Heart left ventricle (tissue), 16 donors: Measurements from ENCODE around the gene DRD3. TPM values are rescaled to one million over a fixed set of nuclear protein-coding genes. Genes with fewer than 3 reads are reported as not detected.

ENCODE experiments used
- ATAC-seq, 4 donors: fragments of 200-7000 bp; cut with Tn5 transposase; one replicate each; pipeline ENCODE4 v1.9.1; 2020 to 2022; ENCODE audit warnings: moderate library complexity in 4 of 4, mild to moderate bottlenecking in 3 of 4, moderate number of reproducible peaks in 1 of 4
- DNase-seq, 5 donors: peaks; one replicate each; pipeline ENCODE4 v3.0.0-alpha.2; 2020
- H3K27ac ChIP-seq, 12 donors: fragments of 200-600 bp; sonication (generic) in 4 of 12; one replicate each; pipeline versions ENCODE4 v1.5.0 to v1.8.0; 2016 to 2022; ENCODE audit warnings: mild to moderate bottlenecking in 2 of 12
- H3K27me3 ChIP-seq, 9 donors: fragments of 200-600 bp; sonication (generic) in 2 of 9; one replicate each; pipeline versions ENCODE4 v1.5.1 to v1.8.0; 2016 to 2022; ENCODE audit warnings: mild to moderate bottlenecking in 3 of 9
- H3K36me3 ChIP-seq, 9 donors: fragments of 200-600 bp; sonication (generic) in 2 of 9; one replicate each; pipeline versions ENCODE4 v1.5.0 to v1.8.0; 2018 to 2022; ENCODE audit warnings: mild to moderate bottlenecking in 2 of 9
- H3K4me1 ChIP-seq, 12 donors: fragments of 200-600 bp; sonication (generic) in 4 of 12; one replicate each; pipeline versions ENCODE4 v1.5.0 to v1.8.0; 2016 to 2022; ENCODE audit warnings: mild to moderate bottlenecking in 3 of 12
- H3K4me3 ChIP-seq, 12 donors: fragments of 200-600 bp; sonication (generic) in 4 of 12; one replicate each; pipeline versions ENCODE4 v1.5.0 to v1.8.0; 2017 to 2022; ENCODE audit warnings: mild to moderate bottlenecking in 9 of 12, moderate library complexity in 4 of 12
- H3K9me3 ChIP-seq, 12 donors: fragments of 200-600 bp; sonication (generic) in 4 of 12; one replicate each; pipeline versions ENCODE4 v1.5.0 to v1.8.0; 2016 to 2022; ENCODE audit warnings: mild to moderate bottlenecking in 1 of 12
- POLR2A ChIP-seq, 2 donors: fragments of 450-650 bp; IDR thresholded peaks; one replicate each; pipeline ENCODE4 v1.6.1; 2017; ENCODE audit warnings: antibody characterized with exemption in 2 of 2, mild to moderate bottlenecking in 2 of 2, moderate library complexity in 2 of 2
- WGBS, 4 donors: extraction: QIAGEN DNeasy Blood & Tissue Kit in 2 of 4; methylation state at CpG; one replicate each; pipeline versions ENCODE4 v1.1.5 to v1.1.7; 2013 to 2018; 5-methylcytosine and 5-hydroxymethylcytosine counted together
- intact Hi-C, 10 donors: fragments of 100-400 bp; cut with DNase I; formaldehyde crosslinking; loops; one replicate each; pipeline versions ENCODE4 v1.11.1 to v1.14.2; 2022
- polyA plus RNA-seq, 2 donors: library from polyadenylated mRNA; stranded (reverse); fragments of 200-250 nt; gene quantifications; one replicate each; pipeline ENCODE4 v1.2.3, GENCODE V29; 2013
- total RNA-seq, 9 donors: library from RNA; depleted of rRNA in 2 of 9; stranded (reverse); fragments of >200 nt in 2 of 9; fragmentation: NEBNext Ultra II Directional in 3 of 9; extraction: Animal tissue kit (Norgen Biotek cat#: 25700) in 3 of 9; gene quantifications; one replicate each; pipeline versions ENCODE4 v1.1.0 to v1.2.4, GENCODE V29; 2016 to 2023
- TF ChIP-seq, protein P1 (sequence below), 12 donors: fragments of 200-600 bp; sonication (generic) in 4 of 12; IDR thresholded peaks; one replicate each; pipeline versions ENCODE4 v1.5.0 to v1.8.0; 2018 to 2022; ENCODE audit warnings: antibody characterized with exemption in 12 of 12, mild to moderate bottlenecking in 5 of 12
- donor health status: ischemic (EF 13 %, LVEDD 7.1; RV severe dilation, severe dysfunction).
- donor health status: healthy with polysubstance abuse.
- donor health status: DM: no; HTN: yes; CAD: no.
- donor health status: DM: no; HTN: no; CAD: no.
- donor health status: ischemic (EF 25% LVEDD 6.9; RV normal size, moderate dysfunction).
- donor health status: ischemic (EF 25% LVEDD 5.7; RV mildly dilated, moderate dysfunction).
- donor health status: healthy.
- donor health status: DM: yes; HTN: yes; CAD: no.
- donor health status: ischemic (EF 35%, LVEDD 5.7; RV mildly dilated, moderate dysfunction).
- donor health status: nonischemic (EF 11% LVEDD 7.7; RV severe dilation, severe dysfunction).
- donor health status: DM: yes; HTN: yes; CAD: no.
- donor health status: PGD.
- donor health status: ischemic (EF 29% LVEDD 5.4; RV normal size, mild dysfunction).
- donor health status: nonischemic (EF 23%, LVEDD 6.1; RV moderate dilation, normal function).

The DRD3 gene
- total and polyA plus RNA-seq, 11 donors: not detected

DNA sequence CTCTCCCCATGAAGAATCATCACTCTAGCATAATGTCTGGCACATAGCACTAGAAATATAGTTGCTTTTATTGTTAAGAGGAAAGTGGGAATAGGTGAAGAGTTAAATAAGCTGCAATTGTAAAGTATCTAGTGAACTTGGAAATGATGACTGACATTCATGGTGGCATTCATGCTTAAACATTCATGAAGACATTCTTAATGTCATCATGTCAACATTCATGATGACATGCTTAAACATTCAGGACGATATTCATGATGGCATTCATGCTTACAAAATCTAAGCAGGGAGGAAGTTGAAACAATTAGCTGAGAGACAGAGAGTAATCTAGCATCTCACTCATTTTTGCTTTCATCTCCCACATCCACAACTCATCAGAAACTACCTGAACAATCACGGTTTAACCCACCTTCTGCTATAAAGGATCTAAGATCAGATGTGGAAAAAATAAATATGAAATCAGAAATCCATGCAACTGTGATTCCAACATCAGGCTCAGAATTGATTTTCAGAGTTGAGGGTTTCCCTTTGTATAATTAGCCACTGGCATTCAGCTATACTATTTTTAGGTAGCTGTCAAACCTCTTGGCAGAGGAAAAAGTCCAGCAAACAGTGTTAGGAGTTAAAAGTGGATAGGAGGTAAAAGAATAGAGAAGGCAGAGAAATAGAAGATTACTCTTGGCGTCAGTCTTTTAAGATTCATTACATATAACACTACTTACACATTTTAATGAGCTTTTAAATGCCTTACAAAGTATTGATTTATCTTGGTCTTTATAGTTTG is 3.5 kb downstream of the DRD3 start:
- 43 to 53% (median 50%) methylated on average over 3 of the region's 3 CpGs for WGBS, 4 donors
- no peak overlapping the region for H3K27ac ChIP-seq
- ATAC-seq (peak in 1 of 4 donors; percentile 36), DNase-seq (no peak)
- H3K9me3 ChIP-seq: no peaks in the 10 kb centered on the region
- no peaks in the 10 kb centered on the region for H3K36me3 ChIP-seq
- intact Hi-C loops: no loop called here
- no peak overlapping the region for H3K4me3 ChIP-seq
- TF ChIP-seq POLR2A (IDR thresholded peaks at IDR 0.05): no peak
- TF ChIP-seq, protein P1, sequence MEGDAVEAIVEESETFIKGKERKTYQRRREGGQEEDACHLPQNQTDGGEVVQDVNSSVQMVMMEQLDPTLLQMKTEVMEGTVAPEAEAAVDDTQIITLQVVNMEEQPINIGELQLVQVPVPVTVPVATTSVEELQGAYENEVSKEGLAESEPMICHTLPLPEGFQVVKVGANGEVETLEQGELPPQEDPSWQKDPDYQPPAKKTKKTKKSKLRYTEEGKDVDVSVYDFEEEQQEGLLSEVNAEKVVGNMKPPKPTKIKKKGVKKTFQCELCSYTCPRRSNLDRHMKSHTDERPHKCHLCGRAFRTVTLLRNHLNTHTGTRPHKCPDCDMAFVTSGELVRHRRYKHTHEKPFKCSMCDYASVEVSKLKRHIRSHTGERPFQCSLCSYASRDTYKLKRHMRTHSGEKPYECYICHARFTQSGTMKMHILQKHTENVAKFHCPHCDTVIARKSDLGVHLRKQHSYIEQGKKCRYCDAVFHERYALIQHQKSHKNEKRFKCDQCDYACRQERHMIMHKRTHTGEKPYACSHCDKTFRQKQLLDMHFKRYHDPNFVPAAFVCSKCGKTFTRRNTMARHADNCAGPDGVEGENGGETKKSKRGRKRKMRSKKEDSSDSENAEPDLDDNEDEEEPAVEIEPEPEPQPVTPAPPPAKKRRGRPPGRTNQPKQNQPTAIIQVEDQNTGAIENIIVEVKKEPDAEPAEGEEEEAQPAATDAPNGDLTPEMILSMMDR (IDR thresholded peaks at IDR 0.05): no peak
- no peaks in the 10 kb centered on the region for H3K27me3 ChIP-seq
- H3K4me1 ChIP-seq: peaks cover 0 to 15% (median 3%) of the 10 kb centered on the region in 12 donors

DNA sequence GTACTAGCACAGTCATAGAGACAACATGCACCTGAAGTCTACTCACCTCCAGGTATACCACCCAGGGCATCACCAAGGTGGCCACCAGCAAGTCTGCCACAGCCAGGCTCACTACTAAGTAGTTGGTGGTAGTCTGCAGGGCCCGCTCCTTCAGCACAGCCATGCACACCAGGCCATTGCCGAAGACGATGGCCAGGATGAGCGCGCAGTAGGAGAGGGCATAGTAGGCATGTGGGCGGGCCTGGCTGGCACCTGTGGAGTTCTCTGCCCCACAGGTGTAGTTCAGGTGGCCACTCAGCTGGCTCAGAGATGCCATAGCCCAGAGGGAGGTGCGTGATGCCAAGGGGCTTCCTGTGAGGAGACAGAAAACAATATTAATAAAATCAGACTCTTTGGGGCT is 7.2 kb downstream of the DRD3 start:
- intact Hi-C loops: no loop called here
- 87 to 94% (median 90%) methylated on average over 7 of the region's 7 CpGs for WGBS, 4 donors
- DNase-seq (peak in 1 of 5 donors; percentile 59), ATAC-seq (peak in 1 of 4 donors; percentile 18)
- H3K9me3 ChIP-seq: no peaks in the 10 kb centered on the region
- H3K27me3 ChIP-seq: no peaks in the 10 kb centered on the region
- H3K27ac ChIP-seq: no peak overlapping the region
- TF ChIP-seq POLR2A (IDR thresholded peaks at IDR 0.05): no peak
- TF ChIP-seq, protein P1 (IDR thresholded peaks at IDR 0.05): no peak
- peaks cover 0 to 15% (median 3%) of the 10 kb centered on the region in 12 donors for H3K4me1 ChIP-seq
- no peak overlapping the region for H3K4me3 ChIP-seq
- no peaks in the 10 kb centered on the region for H3K36me3 ChIP-seq

DNA sequence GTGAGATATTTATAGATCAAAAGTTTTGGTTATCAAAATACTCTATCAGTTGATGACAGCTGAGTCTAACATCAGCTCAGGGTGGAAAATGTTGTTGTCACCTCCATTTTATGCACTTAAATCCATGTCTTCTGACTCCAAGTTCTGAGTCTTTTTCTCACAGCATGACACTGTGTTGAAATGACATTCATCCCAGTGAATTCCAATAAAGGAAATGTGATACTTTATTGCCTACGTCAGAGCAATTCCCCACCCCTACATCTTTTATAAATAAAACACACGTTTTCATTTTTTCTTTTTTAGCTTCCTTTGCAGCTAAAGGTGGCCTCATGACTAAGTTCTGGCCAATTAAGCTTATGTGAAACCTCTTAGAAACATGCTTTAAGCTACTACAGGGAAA is 10.7 kb downstream of the DRD3 start:
- no peak for TF ChIP-seq POLR2A (IDR thresholded peaks at IDR 0.05)
- TF ChIP-seq, protein P1 (IDR thresholded peaks at IDR 0.05): no peak
- DNase-seq (no peak), ATAC-seq (no peak)
- H3K9me3 ChIP-seq: no peaks in the 10 kb centered on the region
- no peaks in the 10 kb centered on the region for H3K36me3 ChIP-seq
- no peaks in the 10 kb centered on the region for H3K4me1 ChIP-seq
- intact Hi-C loops: no loop called here
- peaks cover 0 to under 1% (median 0%) of the 10 kb centered on the region in 9 donors for H3K27me3 ChIP-seq
- no peak overlapping the region for H3K27ac ChIP-seq
- no peak overlapping the region for H3K4me3 ChIP-seq
- 25 to 39% (median 26%) methylated on average over 2 of the region's 2 CpGs for WGBS, 4 donors

DNA sequence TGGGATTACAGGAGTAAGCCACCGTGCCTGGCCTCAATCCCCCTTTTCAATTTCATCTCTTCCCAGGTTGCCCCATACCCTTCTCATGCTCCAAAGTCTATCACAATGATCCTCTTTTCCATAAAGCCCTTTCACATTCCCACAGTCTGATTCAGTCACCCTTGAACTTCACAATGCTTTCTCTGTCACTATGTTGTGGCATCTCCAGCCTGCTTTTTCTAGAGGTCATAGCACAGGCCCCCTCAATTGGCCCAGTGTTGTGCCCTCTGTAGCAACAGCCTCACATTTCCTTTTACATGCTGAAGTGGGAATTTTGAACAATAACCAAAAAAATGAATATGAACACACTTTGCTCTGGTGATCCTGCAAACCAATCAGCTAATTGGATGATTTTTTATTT is 21.5 kb downstream of the DRD3 start:
- intact Hi-C loops: loop anchor here in 8 of 10 donors (10.0 kb wide), 8 partner anchors 83 to 1657 kb away; partner anchors contain the start of genes TIGIT (in 2 of the 8), ATP6V1A (in 1 of the 8) and NAA50 (in 1 of the 8)
- ATAC-seq (no peak), DNase-seq (no peak)
- 90 to 100% (median 98%) methylated on average over 1 of the region's 1 CpG for WGBS, 4 donors
- peaks cover 0 to 7% (median 3%) of the 10 kb centered on the region in 12 donors for H3K4me1 ChIP-seq
- H3K27me3 ChIP-seq: peaks cover 0 to 3% (median 0%) of the 10 kb centered on the region in 9 donors
- no peak for TF ChIP-seq POLR2A (IDR thresholded peaks at IDR 0.05)
- TF ChIP-seq, protein P1 (IDR thresholded peaks at IDR 0.05): no peak
- no peak overlapping the region for H3K27ac ChIP-seq
- H3K36me3 ChIP-seq: no peaks in the 10 kb centered on the region
- H3K4me3 ChIP-seq: no peak overlapping the region
- no peaks in the 10 kb centered on the region for H3K9me3 ChIP-seq
